Glutamatergic neuron (in vitro differentiated cells): ENCODE data around the gene TEPSIN. TPM values are rescaled to one million over a fixed set of nuclear protein-coding genes. Genes with fewer than 3 reads are reported as not detected.
"Not testable (repeated sequence)": the region's sequence is repeated elsewhere in the genome, so short reads cannot be mapped to it uniquely, and the experiment has no call there.

Experiments used
- DNase-seq: peaks from one replicate; pipeline ENCODE4 v3.0.0; 2022
- H3K27ac Mint-ChIP-seq: one replicate; pipeline ENCODE4 v1.8.0; 2020; ENCODE audit warnings: mild to moderate bottlenecking, mixed read lengths, inconsistent platforms; ENCODE audit not compliant: unreplicated experiment
- H3K27me3 Mint-ChIP-seq: one replicate; pipeline ENCODE4 v1.8.0; 2020; ENCODE audit warnings: mild to moderate bottlenecking, moderate library complexity, mixed read lengths, inconsistent platforms; ENCODE audit not compliant: unreplicated experiment
- H3K36me3 Mint-ChIP-seq: one replicate; pipeline ENCODE4 v1.8.0; 2020; ENCODE audit warnings: mild to moderate bottlenecking, mixed read lengths, inconsistent platforms; ENCODE audit not compliant: unreplicated experiment
- H3K4me1 Mint-ChIP-seq: one replicate; pipeline ENCODE4 v1.8.0; 2020; ENCODE audit warnings: mild to moderate bottlenecking, low read depth, mixed read lengths, inconsistent platforms; ENCODE audit not compliant: unreplicated experiment
- H3K4me3 Mint-ChIP-seq: one replicate; pipeline ENCODE4 v1.8.0; 2020; ENCODE audit warnings: mild to moderate bottlenecking, mixed read lengths, inconsistent platforms; ENCODE audit not compliant: unreplicated experiment
- H3K9me3 Mint-ChIP-seq: one replicate; pipeline ENCODE4 v1.8.0; 2020; ENCODE audit warnings: mild to moderate bottlenecking, moderate library complexity, mixed read lengths, inconsistent platforms; ENCODE audit not compliant: unreplicated experiment
- total RNA-seq: library from RNA; stranded (reverse); fragmentation: NEBNext Ultra II Directional; extraction: Animal tissue kit (Norgen Biotek cat#: 25700); gene quantifications from one replicate; pipeline ENCODE4 v1.2.1, GENCODE V29; 2021; ENCODE audit not compliant: unreplicated experiment
- TF ChIP-seq, protein P1 (sequence below): fragments of 200-600 bp; sonication (generic); IDR thresholded peaks from one replicate; pipeline ENCODE4 v1.5.0; 2021; ENCODE audit not compliant: partially characterized antibody, unreplicated experiment

The TEPSIN gene
- total RNA-seq, 1 donor from 2014 or later, result 85.7 TPM

DNA sequence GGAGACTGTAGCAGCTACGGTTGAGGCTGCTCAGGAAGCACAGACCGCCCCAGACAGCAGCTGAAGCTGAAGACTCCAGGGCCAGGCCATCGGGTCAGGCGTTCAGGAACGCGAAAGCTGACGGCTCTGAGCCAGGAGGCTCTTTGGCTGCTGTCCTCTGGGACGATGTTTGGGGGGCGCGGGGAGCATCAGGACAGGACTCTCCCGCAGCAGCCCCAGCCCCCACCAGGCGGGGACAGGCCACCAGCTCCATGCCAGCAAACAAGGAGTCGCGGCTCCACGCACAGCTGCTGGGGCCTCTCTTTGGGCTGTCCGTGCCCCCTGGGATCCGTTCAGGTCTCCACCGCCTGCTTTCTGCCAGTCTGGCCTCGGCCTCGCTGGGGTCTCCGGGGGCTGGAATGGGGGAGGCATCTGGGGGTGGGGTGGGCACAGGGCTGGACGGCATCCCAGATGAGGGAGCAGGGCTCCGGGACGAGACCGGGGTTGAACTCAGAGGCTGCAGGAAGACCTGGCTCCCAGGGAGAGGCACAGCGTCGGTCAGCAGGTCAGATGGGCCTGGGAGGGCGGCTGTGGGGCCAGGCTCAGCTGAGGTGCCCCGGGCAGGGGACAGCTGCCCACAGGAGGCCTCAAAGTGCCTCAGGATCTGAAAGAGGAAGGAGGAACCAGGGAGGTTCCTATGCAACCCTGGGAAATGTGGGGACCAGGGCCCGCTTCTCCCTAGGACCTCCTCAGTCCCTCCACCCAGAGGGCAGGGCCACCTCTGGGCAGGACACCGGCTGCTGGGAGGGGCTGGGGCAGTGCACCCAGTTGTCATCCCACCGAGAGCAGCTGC lies 9.8 kb downstream of the TEPSIN start:
- DNase-seq, result peak; percentile 23
- Mint-ChIP-seq H3K36me3 (peaks cover 15% of the 10 kb centered on the region), H3K9me3 (peaks cover 10% of the 10 kb centered on the region), H3K4me1 (peaks cover 4% of the 10 kb centered on the region), H3K27me3 (peaks cover 9% of the 10 kb centered on the region), H3K4me3 (no peak overlapping the region), H3K27ac (no peak overlapping the region)
- TF ChIP-seq, protein P1, sequence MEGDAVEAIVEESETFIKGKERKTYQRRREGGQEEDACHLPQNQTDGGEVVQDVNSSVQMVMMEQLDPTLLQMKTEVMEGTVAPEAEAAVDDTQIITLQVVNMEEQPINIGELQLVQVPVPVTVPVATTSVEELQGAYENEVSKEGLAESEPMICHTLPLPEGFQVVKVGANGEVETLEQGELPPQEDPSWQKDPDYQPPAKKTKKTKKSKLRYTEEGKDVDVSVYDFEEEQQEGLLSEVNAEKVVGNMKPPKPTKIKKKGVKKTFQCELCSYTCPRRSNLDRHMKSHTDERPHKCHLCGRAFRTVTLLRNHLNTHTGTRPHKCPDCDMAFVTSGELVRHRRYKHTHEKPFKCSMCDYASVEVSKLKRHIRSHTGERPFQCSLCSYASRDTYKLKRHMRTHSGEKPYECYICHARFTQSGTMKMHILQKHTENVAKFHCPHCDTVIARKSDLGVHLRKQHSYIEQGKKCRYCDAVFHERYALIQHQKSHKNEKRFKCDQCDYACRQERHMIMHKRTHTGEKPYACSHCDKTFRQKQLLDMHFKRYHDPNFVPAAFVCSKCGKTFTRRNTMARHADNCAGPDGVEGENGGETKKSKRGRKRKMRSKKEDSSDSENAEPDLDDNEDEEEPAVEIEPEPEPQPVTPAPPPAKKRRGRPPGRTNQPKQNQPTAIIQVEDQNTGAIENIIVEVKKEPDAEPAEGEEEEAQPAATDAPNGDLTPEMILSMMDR, result no peak

GRCh38 chr17:81228420-81228819 lies 10.4 kb downstream of the TEPSIN start:
- Mint-ChIP-seq H3K27me3 (peaks cover 11% of the 10 kb centered on the region), H3K4me3 (peak overlapping the region; percentile 18), H3K9me3 (peaks cover 13% of the 10 kb centered on the region), H3K36me3 (peaks cover 15% of the 10 kb centered on the region), H3K4me1 (peaks cover 9% of the 10 kb centered on the region), H3K27ac (peak overlapping the region; percentile 39)
- DNase-seq, result peak; percentile 12
- TF ChIP-seq, protein P1, result no peak

- DNase-seq, H3K4me3 Mint-ChIP-seq, H3K4me1 Mint-ChIP-seq: not testable (repeated sequence)
- Mint-ChIP-seq H3K9me3 (peaks cover 13% of the 10 kb centered on the region), H3K27me3 (peaks cover 11% of the 10 kb centered on the region), H3K36me3 (peaks cover 15% of the 10 kb centered on the region), H3K27ac (peak overlapping the region; percentile 1)
Measured at GRCh38 chr17:81227630-81228029, 11.2 kb downstream of the TEPSIN start.

GRCh38 chr17:81223762-81224130 lies 15.1 kb downstream of the TEPSIN start:
- peaks cover 13% of the 10 kb centered on the region for H3K4me1 Mint-ChIP-seq
- H3K27ac Mint-ChIP-seq, result no peak overlapping the region
- H3K4me3 Mint-ChIP-seq, result peak overlapping the region; percentile 91
- H3K36me3 Mint-ChIP-seq, result peaks cover 10% of the 10 kb centered on the region
- H3K27me3 Mint-ChIP-seq, result peaks cover 4% of the 10 kb centered on the region
- H3K9me3 Mint-ChIP-seq, result peaks cover 13% of the 10 kb centered on the region
- TF ChIP-seq, protein P1, result no peak
- DNase-seq, result no peak

DNA sequence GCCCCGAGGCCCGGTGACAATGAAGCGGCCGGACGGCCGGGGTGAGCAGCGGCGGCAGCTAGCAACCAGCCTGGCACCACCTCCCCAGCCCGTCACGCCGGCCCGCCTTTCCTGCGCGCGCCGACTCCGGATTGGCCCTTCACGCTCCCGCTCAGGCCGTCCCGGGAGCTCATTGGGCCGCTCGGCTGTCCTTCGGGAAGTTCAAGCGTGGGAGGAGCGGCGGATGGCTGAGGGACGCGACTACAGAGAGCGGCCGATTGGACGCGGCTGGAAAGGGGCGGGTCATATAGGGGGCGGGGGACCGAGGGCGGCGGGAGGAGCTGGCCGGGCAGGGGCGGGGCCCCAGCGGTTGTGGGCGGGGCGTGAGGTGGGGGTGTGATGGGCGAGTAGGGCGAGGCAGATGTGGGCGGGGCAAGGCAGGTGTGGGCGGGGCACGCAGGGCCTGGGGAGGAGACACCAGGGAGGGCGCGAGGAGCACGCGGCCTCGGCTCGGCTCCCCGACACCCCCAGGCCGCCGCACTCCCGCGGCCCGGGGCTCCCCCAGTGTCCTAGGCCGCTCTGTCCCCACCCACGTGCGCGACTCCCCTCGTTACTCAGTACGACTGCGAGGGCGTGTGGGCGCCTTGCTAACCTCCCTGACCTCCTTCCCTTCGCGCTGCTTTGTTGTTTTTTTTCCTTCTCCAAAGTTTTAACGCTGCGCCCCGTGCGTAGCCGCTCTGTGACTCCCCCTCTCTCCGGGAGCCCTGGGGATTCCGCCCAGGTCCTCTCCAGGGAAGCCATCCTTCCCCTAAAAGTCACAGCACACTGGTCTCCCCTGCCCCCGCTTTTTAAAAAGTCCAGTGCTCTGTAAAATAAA lies 15.7 kb downstream of the TEPSIN start, which contains the start of gene CEP131:
CEP131 (minus strand) TSS at position 60 of the 856 bp plus-strand sequence. CDS start 2,909 bp downstream, outside the sequence.
- peaks cover 4% of the 10 kb centered on the region for H3K27me3 Mint-ChIP-seq
- peaks cover 9% of the 10 kb centered on the region for H3K4me1 Mint-ChIP-seq
- TF ChIP-seq, protein P1, result no peak
- peaks cover 10% of the 10 kb centered on the region for H3K36me3 Mint-ChIP-seq
- H3K27ac Mint-ChIP-seq, result no peak within 1 kb of the TSS
- peaks cover 13% of the 10 kb centered on the region for H3K9me3 Mint-ChIP-seq
- peak within 1 kb of the TSS; percentile 91 for H3K4me3 Mint-ChIP-seq
- peak; percentile 99 for DNase-seq
